Chondrocyte (in vitro differentiated cells): ENCODE measurements around the gene ZNF641. TPM values are rescaled to one million over a fixed set of nuclear protein-coding genes. Genes with fewer than 3 reads are reported as not detected.

Experiments
- DNase-seq: peaks from one replicate; pipeline ENCODE4 v3.0.0; 2021; ENCODE audit warnings: mixed read lengths, low spot score
- H3K27ac Mint-ChIP-seq: one replicate; pipeline ENCODE4 v1.8.0; 2021; ENCODE audit warnings: mild to moderate bottlenecking, moderate library complexity, mixed read lengths; ENCODE audit not compliant: unreplicated experiment
- H3K27me3 Mint-ChIP-seq: 2 replicates; pipeline ENCODE4 v1.8.0; 2021; ENCODE audit warnings: low read depth, mixed read lengths
- H3K36me3 Mint-ChIP-seq: 2 replicates; pipeline ENCODE4 v1.8.0; 2021; ENCODE audit warnings: low read depth, mixed read lengths
- H3K4me1 Mint-ChIP-seq: 2 replicates; pipeline ENCODE4 v1.8.0; 2021; ENCODE audit warnings: low read depth, mild to moderate bottlenecking, mixed read lengths
- H3K4me3 Mint-ChIP-seq: one replicate; pipeline ENCODE4 v1.8.0; 2021; ENCODE audit warnings: mild to moderate bottlenecking, moderate library complexity, mixed read lengths; ENCODE audit not compliant: unreplicated experiment
- H3K9me3 Mint-ChIP-seq: 2 replicates; pipeline ENCODE4 v1.8.0; 2021; ENCODE audit warnings: low read depth, mixed read lengths
- CTCF ChIP-seq: fragments of 200-600 bp; sonication (generic); IDR thresholded peaks from 2 replicates; pipeline ENCODE4 v1.5.0; 2021; ENCODE audit warnings: antibody characterized with exemption, mild to moderate bottlenecking, moderate library complexity
- total RNA-seq: library from RNA; stranded (reverse); gene quantifications from 3 replicates; pipeline ENCODE4 v1.2.1, GENCODE V29; 2021

The ZNF641 gene
- total RNA-seq, 1 donor from 2014 or later = 12.8 TPM

DNA sequence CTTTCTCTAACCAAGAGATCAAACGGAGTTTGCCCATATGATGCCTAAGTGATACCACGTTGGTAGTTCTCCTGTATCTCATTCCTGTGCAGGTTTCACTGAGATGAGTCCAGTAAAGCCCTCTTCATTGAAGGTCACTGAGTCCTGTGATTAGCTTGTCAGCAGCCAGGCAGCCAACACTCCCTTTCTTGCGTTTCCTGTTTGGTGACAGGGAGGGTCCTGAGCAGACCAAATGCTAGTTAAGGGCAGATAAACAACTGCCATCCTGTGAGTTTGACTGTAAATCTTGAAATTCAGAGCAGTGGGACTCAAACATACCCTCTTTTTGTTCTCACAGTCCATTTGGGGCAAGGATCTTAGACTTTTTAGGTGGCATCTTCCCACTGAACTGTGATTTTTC is 39.4 kb downstream of the ZNF641 start:
- Mint-ChIP-seq H3K9me3 (no peaks in the 10 kb centered on the region), H3K36me3 (no peaks in the 10 kb centered on the region), H3K27ac (no peak overlapping the region), H3K27me3 (peaks cover 8% of the 10 kb centered on the region), H3K4me1 (no peaks in the 10 kb centered on the region), H3K4me3 (no peak overlapping the region)
- no peak for TF ChIP-seq CTCF
- no peak for DNase-seq

- TF ChIP-seq CTCF = no peak
- no peak overlapping the region for H3K27ac Mint-ChIP-seq
- H3K36me3 Mint-ChIP-seq = no peaks in the 10 kb centered on the region
- H3K27me3 Mint-ChIP-seq = peaks cover 8% of the 10 kb centered on the region
- H3K9me3 Mint-ChIP-seq = no peaks in the 10 kb centered on the region
- no peak overlapping the region for H3K4me3 Mint-ChIP-seq
- no peaks in the 10 kb centered on the region for H3K4me1 Mint-ChIP-seq
- DNase-seq = no peak
Observed at GRCh38 chr12:48307269-48307668, 43.5 kb downstream of the ZNF641 start.

- Mint-ChIP-seq H3K27me3 (peaks cover 1% of the 10 kb centered on the region), H3K27ac (no peak overlapping the region), H3K4me3 (no peak overlapping the region), H3K36me3 (no peaks in the 10 kb centered on the region), H3K4me1 (no peaks in the 10 kb centered on the region), H3K9me3 (no peaks in the 10 kb centered on the region)
- DNase-seq = no peak
- TF ChIP-seq CTCF = no peak
Observed at GRCh38 chr12:48305190-48305589, 45.5 kb downstream of the ZNF641 start.

DNA sequence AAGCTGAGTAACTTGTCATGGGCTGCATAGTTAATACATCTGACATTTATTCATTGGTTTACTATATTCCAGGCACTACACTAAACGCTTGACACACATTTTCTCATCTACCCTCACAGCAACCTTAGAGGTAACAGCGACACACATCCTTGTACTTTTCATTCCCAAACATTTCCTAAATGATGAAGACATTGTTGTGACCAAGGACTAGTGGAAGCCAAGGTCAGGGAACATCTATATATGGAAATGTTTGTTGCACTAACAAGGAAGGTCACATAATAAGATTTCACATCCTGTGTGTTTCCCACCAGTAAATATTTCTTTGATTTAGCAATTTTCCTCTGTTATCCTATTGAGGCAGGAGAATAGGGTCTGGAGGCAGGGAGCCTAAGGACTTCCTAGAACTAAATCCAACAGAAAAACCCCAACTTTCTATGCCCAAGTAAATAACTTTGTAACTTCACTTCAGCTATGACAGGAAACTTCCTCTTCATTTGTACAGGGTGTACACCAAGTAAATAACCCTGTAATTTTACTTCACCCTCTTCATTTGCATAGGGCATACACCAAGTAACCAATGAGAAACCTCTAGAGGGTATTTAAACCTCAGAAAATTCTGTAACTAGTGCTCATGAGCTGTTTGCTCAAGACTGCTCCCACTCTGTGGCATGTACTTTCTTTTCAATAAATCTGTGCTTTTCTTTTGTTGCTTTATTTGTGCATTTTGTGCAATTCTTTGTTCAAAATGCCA is 48.4 kb downstream of the ZNF641 start:
- Mint-ChIP-seq H3K9me3 (no peaks in the 10 kb centered on the region), H3K27ac (no peak overlapping the region), H3K27me3 (no peaks in the 10 kb centered on the region), H3K36me3 (no peaks in the 10 kb centered on the region), H3K4me3 (no peak overlapping the region), H3K4me1 (no peaks in the 10 kb centered on the region)
- no peak for TF ChIP-seq CTCF
- no peak for DNase-seq

DNA sequence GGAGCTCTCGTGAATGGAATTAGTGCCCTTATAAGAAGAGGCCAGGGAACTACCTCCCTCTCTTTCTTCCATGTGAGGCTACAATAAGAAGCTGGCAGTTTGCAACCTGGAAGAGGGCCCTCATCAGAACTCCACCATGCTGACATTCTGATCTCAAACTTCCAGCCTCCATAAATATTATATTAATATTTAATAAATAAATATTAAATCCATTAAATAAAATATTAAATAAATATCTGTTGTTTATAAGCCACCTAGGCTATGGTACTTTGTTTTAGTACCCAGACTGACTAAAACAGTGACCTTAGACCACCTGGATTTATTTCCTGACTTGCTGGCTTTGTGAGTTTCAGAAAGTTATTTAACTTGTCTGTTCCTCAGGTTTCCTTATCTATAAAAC is 49.9 kb downstream of the ZNF641 start:
- peaks cover 8% of the 10 kb centered on the region for H3K4me1 Mint-ChIP-seq
- H3K36me3 Mint-ChIP-seq = no peaks in the 10 kb centered on the region
- no peak for TF ChIP-seq CTCF
- no peak for DNase-seq
- H3K27ac Mint-ChIP-seq = no peak overlapping the region
- no peaks in the 10 kb centered on the region for H3K9me3 Mint-ChIP-seq
- H3K4me3 Mint-ChIP-seq = no peak overlapping the region
- no peaks in the 10 kb centered on the region for H3K27me3 Mint-ChIP-seq
